Measurements from ENCODE around the gene CEL. TPM values are rescaled to one million over a fixed set of nuclear protein-coding genes. Genes with fewer than 3 reads are reported as not detected.

The CEL gene
- total RNA-seq, 1 experiment from 2014 or later: 3.6 TPM

DNA sequence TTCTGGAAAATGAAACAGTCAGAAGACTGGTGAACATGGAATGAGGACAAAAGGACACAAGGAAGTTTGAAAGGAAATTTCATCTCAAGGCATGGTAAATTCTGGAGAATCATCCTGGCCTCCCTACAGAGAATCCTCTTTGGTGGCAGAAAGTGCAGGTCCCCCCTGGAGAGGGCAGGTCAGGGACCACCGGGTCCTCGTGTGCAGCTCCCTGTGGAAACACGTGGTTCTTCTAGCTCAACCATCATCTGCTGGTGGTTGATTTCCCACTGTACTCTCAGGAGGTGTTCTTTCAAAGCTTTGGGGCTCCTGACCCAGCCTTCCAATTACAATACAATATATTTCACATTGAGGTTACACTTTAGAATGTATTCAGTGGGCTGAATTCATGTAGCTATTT is 33.6 kb upstream of the CEL start:
- H3K9ac ChIP-seq (ENCODE audit: extremely low read depth, insufficient read length, low read length): no peak overlapping the region
- no peak for DNase-seq
- H3K36me3 Mint-ChIP-seq (ENCODE audit: insufficient read depth in 1 of 3, low read depth in 3 of 3): peaks cover 5 to 9% (median 8%) of the 10 kb centered on the region in 3 experiments; a peak in 5 of 7 replicates
- no peak overlapping the region for H4K91ac ChIP-seq (ENCODE audit: insufficient read length, low read depth, low read length)
- no peak overlapping the region for H3K56ac ChIP-seq (ENCODE audit: insufficient read length, low read depth, low read length)
- H3K23me2 ChIP-seq (ENCODE audit: insufficient read length, low read depth, low read length, poor library complexity, severe bottlenecking): peaks cover 4% of the 10 kb centered on the region
- H2BK12ac ChIP-seq (ENCODE audit: insufficient read length, low read depth, low read length): no peak overlapping the region
- no CpG with 5 or more reads among the region's 3 CpGs for WGBS (ENCODE audit: extremely low coverage, insufficient read length, low lambda C conversion rate)
- H3K18ac ChIP-seq (ENCODE audit: insufficient read length, low read depth, low read length): no peak overlapping the region
- no peaks in the 10 kb centered on the region for H3K27me3 ChIP-seq (ENCODE audit: insufficient read depth, low read length)
- H3K9me3 Mint-ChIP-seq: peaks cover 2 to 6% of the 10 kb centered on the region in 2 experiments; a peak in 3 of 5 replicates
- H3K4me1 Mint-ChIP-seq: peaks cover 17 to 18% of the 10 kb centered on the region in 2 experiments
- no peaks in the 10 kb centered on the region for H4K20me1 ChIP-seq (ENCODE audit: control insufficient read depth, insufficient read depth, insufficient read length)
- no peak overlapping the region for H2AFZ ChIP-seq (ENCODE audit: low read length)
- H3K23ac ChIP-seq (ENCODE audit: insufficient read length, low read depth, low read length): no peak overlapping the region
- TF ChIP-seq, protein P1, sequence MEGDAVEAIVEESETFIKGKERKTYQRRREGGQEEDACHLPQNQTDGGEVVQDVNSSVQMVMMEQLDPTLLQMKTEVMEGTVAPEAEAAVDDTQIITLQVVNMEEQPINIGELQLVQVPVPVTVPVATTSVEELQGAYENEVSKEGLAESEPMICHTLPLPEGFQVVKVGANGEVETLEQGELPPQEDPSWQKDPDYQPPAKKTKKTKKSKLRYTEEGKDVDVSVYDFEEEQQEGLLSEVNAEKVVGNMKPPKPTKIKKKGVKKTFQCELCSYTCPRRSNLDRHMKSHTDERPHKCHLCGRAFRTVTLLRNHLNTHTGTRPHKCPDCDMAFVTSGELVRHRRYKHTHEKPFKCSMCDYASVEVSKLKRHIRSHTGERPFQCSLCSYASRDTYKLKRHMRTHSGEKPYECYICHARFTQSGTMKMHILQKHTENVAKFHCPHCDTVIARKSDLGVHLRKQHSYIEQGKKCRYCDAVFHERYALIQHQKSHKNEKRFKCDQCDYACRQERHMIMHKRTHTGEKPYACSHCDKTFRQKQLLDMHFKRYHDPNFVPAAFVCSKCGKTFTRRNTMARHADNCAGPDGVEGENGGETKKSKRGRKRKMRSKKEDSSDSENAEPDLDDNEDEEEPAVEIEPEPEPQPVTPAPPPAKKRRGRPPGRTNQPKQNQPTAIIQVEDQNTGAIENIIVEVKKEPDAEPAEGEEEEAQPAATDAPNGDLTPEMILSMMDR (conservative IDR thresholded peaks at IDR 0.05): no peak
- no peaks in the 10 kb centered on the region; the same call in 1 of the 2 replicates for H3K4me1 ChIP-seq (ENCODE audit: insufficient read depth, low read length)
- H3K4ac ChIP-seq (ENCODE audit: low read depth, low read length): no peak overlapping the region
- H2BK20ac ChIP-seq (ENCODE audit: low read depth, low read length, poor library complexity, severe bottlenecking): no peak overlapping the region
- H3K27ac ChIP-seq (ENCODE audit: insufficient read length, low read depth, low read length): no peak overlapping the region
- no peak overlapping the region for H3T11ph ChIP-seq (ENCODE audit: low read length)
- H3K79me1 ChIP-seq (ENCODE audit: insufficient read depth, low read depth, low read length, poor library complexity, severe bottlenecking): no peaks in the 10 kb centered on the region
- H3K4me3 Mint-ChIP-seq: peak overlapping the region; percentile 27 to 93; a peak in 3 of 5 replicates
- peaks cover 17% of the 10 kb centered on the region for H3K27me3 Mint-ChIP-seq (ENCODE audit: low read depth)
- no peak overlapping the region for H3K14ac ChIP-seq (ENCODE audit: insufficient read depth, low read length)
- no peak overlapping the region for H2AK5ac ChIP-seq (ENCODE audit: insufficient read length, low read length)
- no peaks in the 10 kb centered on the region for H3K9me3 ChIP-seq (ENCODE audit: control insufficient read depth, low read depth, low read length)
- peaks cover 11% of the 10 kb centered on the region; the same call in 1 of the 2 replicates for H3K79me2 ChIP-seq (ENCODE audit: insufficient read depth, low read length)
- no peak overlapping the region for H4K8ac ChIP-seq (replicated peaks; ENCODE audit: insufficient read length, low read depth, low read length)
- no peak overlapping the region for H4K5ac ChIP-seq (ENCODE audit: insufficient read length, low read depth, low read length)
- H2BK15ac ChIP-seq (ENCODE audit: low read depth, low read length): no peak overlapping the region
- H2BK120ac ChIP-seq (ENCODE audit: low read depth, low read length, poor library complexity, severe bottlenecking): no peak overlapping the region
- no peak overlapping the region for H3K4me2 ChIP-seq (ENCODE audit: insufficient read depth, insufficient read length, low read length)
- no peak overlapping the region for H2BK5ac ChIP-seq (ENCODE audit: insufficient read length, low read length)
- H3K27ac Mint-ChIP-seq: no peak overlapping the region
